Skeletal muscle tissue (tissue), 4 donors: Measurements from ENCODE around the gene C12orf50. TPM values are rescaled to one million over a fixed set of nuclear protein-coding genes. Genes with fewer than 3 reads are reported as not detected.

Source experiments
- H3K27ac ChIP-seq: one replicate; pipeline ENCODE4 v1.7.0; 2013; ENCODE audit warnings: mild to moderate bottlenecking, low read depth, low read length, inconsistent platforms
- H3K27me3 ChIP-seq, 3 donors: one replicate each; pipeline ENCODE4 v1.7.0; 2013; ENCODE audit warnings: low read length in 3 of 3; ENCODE audit not compliant: control insufficient read depth in 3 of 3, insufficient read depth in 3 of 3
- H3K36me3 ChIP-seq, 3 donors: one replicate each; pipeline ENCODE4 v1.7.0; 2013; ENCODE audit warnings: low read length in 3 of 3; ENCODE audit not compliant: control insufficient read depth in 3 of 3, insufficient read depth in 3 of 3
- H3K4me1 ChIP-seq, 3 donors: one replicate each; pipeline ENCODE4 v1.7.0; 2013; ENCODE audit warnings: low read length in 3 of 3, mild to moderate bottlenecking in 3 of 3; ENCODE audit not compliant: control insufficient read depth in 3 of 3, insufficient read depth in 3 of 3
- H3K4me3 ChIP-seq, 3 donors: one replicate each; pipeline ENCODE4 v1.7.0; 2013; ENCODE audit warnings: low read length in 3 of 3
- H3K9ac ChIP-seq, 3 donors: one replicate each; pipeline ENCODE4 v1.7.0; 2013; ENCODE audit warnings: low read length in 3 of 3, mild to moderate bottlenecking in 3 of 3, moderate library complexity in 2 of 3, low read depth in 1 of 3
- H3K9me3 ChIP-seq, 3 donors: one replicate each; pipeline ENCODE4 v1.7.0; 2013; ENCODE audit warnings: low read length in 3 of 3; ENCODE audit not compliant: control insufficient read depth in 3 of 3
- total RNA-seq: library from RNA; depleted of rRNA; stranded (reverse); fragments of >200 nt; gene quantifications from one replicate; pipeline ENCODE4 v1.2.3, GENCODE V29; 2014
- donor health status: Osteomylitis.

The C12orf50 gene
- total RNA-seq, 1 donor from 2014 or later, result not detected

DNA sequence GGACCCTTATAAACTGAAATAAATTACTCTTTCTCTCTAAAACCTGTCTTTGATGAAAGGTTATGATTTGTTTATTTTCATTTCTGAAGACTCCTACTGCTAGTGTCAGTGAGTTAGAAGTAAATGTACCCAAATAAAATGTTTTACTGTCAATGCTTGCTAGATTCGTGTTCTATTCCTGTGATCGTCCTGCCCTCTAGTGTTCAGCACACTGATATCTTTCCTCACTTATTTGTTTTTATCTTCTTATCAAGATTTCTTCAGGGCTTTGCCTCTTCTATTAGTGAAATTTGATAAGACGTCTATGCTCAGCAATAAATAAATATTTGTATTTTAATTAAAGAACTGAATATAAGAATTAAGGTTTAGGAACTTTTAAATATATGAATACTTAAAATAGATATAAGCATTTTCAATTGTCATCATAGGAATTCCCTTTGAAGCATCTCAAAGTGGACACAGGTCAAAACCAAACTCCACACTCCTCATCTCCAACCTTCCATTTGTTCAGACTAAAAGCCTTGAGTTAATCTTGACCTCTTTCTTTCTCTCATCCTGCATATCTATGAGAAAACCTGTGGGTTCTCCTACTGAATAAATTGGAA, 75.8 kb downstream of the C12orf50 start:
- Histone ChIP-seq H3K9me3 (no peaks in the 10 kb centered on the region), H3K4me3 (no peak overlapping the region)

DNA sequence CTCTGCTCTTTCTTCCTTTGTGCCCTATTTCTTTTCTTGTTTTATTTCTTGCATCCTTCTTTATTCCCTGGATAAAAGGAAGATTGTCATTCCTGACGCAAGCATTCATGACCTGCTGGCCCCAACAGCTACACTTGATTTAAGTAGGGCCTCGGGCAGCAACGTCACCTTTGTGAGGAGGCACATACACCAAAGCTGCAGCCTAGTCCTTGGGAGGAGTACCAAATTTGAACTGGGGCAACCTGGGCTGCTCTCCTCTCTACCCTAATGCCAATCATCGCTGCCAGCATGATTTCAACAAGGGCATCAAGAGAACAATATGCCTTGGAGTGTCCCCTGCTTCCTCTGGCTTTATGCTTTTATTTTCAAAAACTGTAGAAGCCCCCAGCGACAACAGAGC, 76.4 kb downstream of the C12orf50 start:
- no peak overlapping the region for H3K4me3 ChIP-seq
- no peaks in the 10 kb centered on the region for H3K36me3 ChIP-seq
- H3K27ac ChIP-seq, result no peak overlapping the region
- H3K9ac ChIP-seq, result no peak overlapping the region
- no peaks in the 10 kb centered on the region for H3K27me3 ChIP-seq
- H3K9me3 ChIP-seq, result no peaks in the 10 kb centered on the region
- no peaks in the 10 kb centered on the region for H3K4me1 ChIP-seq

More for the DNA sequence above, 75.8 kb downstream of the C12orf50 start:
- H3K9ac ChIP-seq, result no peak overlapping the region
- no peaks in the 10 kb centered on the region for H3K36me3 ChIP-seq
- no peaks in the 10 kb centered on the region for H3K4me1 ChIP-seq
- H3K27ac ChIP-seq, result no peak overlapping the region
- no peaks in the 10 kb centered on the region for H3K27me3 ChIP-seq

DNA sequence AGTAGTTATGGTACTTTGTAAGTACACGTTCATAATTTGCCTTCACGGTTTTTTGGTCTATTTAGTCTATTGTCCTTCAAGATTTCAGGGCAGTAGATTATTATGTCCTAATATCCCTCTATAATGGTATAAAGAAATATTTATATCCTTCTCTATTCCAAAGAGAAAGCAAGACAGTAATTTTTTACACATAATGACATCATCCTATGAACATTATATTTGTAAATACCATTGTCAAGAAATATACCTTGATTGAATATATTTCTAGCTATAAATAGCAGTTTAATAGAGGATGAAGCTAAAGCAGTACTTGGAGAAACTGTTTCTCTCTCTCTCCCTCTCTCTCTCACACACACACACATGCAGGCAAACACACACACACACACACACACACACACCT, 77.0 kb downstream of the C12orf50 start:
- Histone ChIP-seq H3K4me3 (no peak overlapping the region), H3K36me3 (no peaks in the 10 kb centered on the region), H3K9me3 (no peaks in the 10 kb centered on the region), H3K27ac (no peak overlapping the region), H3K27me3 (no peaks in the 10 kb centered on the region), H3K9ac (no peak overlapping the region), H3K4me1 (no peaks in the 10 kb centered on the region)

DNA sequence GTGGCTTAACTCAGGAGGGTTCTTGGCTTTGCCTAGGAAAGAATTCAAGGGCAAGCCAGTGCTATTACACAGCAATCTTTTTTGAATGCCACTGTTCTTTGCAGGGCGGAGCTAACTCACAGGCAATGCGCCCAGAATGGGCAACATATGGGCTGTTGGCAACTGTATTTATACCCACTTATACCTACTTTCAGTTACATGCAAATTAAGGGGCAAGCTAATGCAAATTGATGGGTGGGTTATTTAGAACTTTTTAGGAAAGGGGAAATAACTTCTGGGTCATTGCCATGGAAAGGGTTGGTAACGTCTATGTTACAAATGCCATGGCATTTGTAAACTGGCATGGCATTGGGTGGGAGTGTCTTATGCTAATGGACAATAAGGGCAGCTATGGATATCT, 85.4 kb downstream of the C12orf50 start:
- Histone ChIP-seq H3K9me3 (no peaks in the 10 kb centered on the region), H3K27me3 (no peaks in the 10 kb centered on the region), H3K4me1 (no peaks in the 10 kb centered on the region), H3K4me3 (no peak overlapping the region), H3K27ac (no peak overlapping the region), H3K9ac (no peak overlapping the region), H3K36me3 (no peaks in the 10 kb centered on the region)

DNA sequence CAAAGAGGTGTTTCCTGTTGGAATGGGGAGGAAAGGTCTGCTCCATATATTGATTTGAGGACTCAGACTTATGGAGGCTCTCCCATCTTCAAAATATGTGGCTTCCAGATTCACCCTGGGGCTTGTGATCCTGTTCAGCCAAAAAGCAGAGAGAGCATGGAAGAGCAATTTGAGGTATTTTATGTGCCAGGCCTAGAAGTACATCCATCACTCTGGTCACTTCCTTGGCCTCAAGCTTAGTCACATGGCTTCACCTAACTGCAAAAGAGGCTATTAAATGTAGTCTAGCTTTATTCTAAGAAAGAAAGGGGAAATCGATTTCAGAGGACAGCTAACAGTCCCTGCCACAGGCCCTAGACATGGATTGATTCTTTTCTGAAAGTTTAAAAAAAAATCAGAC, 86.2 kb downstream of the C12orf50 start:
- H3K27me3 ChIP-seq, result no peaks in the 10 kb centered on the region
- no peak overlapping the region for H3K4me3 ChIP-seq
- no peak overlapping the region for H3K9ac ChIP-seq
- H3K27ac ChIP-seq, result no peak overlapping the region
- no peaks in the 10 kb centered on the region for H3K4me1 ChIP-seq
- no peaks in the 10 kb centered on the region for H3K9me3 ChIP-seq
- H3K36me3 ChIP-seq, result no peaks in the 10 kb centered on the region

DNA sequence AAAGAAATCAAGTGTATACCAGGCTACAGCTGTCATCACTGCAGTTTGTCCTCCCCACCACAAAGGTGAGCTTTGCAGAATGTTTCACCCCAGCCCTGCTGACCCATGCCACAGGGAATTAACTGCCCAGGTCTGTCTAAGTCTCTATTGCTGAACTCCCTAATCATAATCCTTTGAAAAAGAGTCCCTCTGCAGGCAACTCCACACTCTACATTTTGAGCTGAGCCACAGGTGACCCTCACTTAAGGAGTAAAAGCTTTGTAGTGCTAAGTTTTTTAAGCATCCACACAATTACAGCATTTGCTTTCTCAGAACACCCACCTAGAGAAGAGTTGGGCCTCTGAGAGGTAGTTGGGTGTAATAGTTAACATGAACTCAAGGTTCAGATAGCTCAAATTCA, 90.0 kb downstream of the C12orf50 start:
- no peaks in the 10 kb centered on the region for H3K9me3 ChIP-seq
- H3K27me3 ChIP-seq, result no peaks in the 10 kb centered on the region
- no peak overlapping the region for H3K27ac ChIP-seq
- no peaks in the 10 kb centered on the region for H3K4me1 ChIP-seq
- no peak overlapping the region for H3K9ac ChIP-seq
- no peak overlapping the region for H3K4me3 ChIP-seq
- no peaks in the 10 kb centered on the region for H3K36me3 ChIP-seq

DNA sequence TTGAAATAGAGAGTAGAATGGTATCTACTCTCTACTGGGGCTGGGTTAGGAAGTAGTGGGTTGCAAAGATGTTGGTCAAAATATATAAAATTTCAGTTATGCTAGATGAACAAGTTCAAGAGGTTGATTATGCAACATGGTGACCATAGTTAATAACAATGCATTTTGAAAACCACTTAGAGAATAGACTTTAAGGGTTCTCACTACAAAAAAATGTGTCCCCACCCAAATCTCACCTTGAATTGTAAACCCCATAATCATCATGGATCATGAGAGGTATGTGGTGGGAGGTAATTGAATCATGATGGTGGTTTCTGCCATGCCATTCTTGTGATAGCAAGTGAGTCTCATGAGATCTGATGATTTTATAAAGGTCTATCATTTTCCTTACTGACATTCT, 94.0 kb downstream of the C12orf50 start:
- no peaks in the 10 kb centered on the region for H3K27me3 ChIP-seq
- H3K9ac ChIP-seq, result no peak overlapping the region
- no peaks in the 10 kb centered on the region for H3K4me1 ChIP-seq
- no peak overlapping the region for H3K4me3 ChIP-seq
- no peaks in the 10 kb centered on the region for H3K36me3 ChIP-seq
- no peak overlapping the region for H3K27ac ChIP-seq
- no peaks in the 10 kb centered on the region for H3K9me3 ChIP-seq

DNA sequence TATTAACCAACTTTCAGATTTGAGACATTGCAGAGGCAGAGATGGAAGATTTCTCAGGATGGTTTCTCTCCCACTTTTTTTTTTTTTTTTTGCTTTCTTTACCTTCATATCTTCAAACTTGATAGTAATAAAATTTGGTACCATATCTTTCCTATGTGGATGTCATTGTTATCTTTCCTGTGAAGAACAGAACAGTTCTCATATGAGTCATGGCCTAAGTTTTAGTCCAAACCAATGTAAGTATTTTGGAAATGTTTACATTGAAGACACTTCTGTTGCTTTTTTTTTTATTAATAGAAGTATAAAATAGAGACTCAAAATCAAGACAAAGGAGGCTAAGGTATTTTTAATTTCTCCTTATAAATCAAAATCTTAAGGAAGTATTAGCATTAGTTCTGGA, 95.2 kb downstream of the C12orf50 start:
- Histone ChIP-seq H3K27ac (no peak overlapping the region), H3K4me1 (no peaks in the 10 kb centered on the region), H3K4me3 (no peak overlapping the region), H3K36me3 (no peaks in the 10 kb centered on the region), H3K27me3 (no peaks in the 10 kb centered on the region), H3K9me3 (no peaks in the 10 kb centered on the region), H3K9ac (no peak overlapping the region)

DNA sequence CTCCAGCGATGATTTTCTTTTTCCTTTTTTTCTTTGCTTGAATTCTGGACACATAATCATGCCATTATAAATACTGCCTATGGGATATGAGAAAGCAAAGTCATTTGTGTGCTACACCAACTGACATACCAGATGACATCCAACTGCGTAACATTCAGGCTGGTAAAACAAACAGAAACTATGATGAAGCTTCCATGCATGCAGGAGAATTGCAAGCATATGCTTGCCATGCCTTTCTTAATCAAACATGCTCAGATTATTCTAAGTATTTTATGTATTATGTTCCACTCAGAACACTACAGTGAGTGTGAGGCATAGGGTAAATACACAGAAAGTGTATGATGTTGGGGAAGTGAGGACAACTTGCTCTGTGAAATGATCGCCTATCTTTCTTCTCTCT, 97.4 kb downstream of the C12orf50 start:
- Histone ChIP-seq H3K36me3 (no peaks in the 10 kb centered on the region), H3K27ac (no peak overlapping the region), H3K9me3 (no peaks in the 10 kb centered on the region), H3K9ac (no peak overlapping the region), H3K27me3 (no peaks in the 10 kb centered on the region), H3K4me3 (no peak overlapping the region), H3K4me1 (no peaks in the 10 kb centered on the region)

DNA sequence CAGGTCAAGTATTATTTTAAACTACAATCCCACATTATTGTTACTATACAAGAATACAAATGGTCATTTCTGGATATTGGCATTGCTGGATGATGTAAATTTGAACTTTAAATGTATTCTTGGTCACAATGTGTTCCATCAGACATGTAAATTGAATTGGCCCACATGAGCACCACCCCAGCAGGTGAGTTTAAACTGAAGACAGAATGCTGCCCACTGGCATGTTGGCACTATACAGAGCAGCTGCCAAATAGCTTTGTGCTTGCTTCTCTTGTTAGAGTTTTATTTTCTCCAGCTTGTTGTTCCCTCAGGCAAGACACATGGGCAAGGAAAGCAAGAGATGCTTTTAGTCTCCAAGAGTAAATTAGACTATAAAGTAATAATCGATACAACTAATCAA, 98.6 kb downstream of the C12orf50 start:
- H3K9me3 ChIP-seq, result no peaks in the 10 kb centered on the region
- no peaks in the 10 kb centered on the region for H3K27me3 ChIP-seq
- no peaks in the 10 kb centered on the region for H3K36me3 ChIP-seq
- H3K4me3 ChIP-seq, result no peak overlapping the region
- H3K9ac ChIP-seq, result no peak overlapping the region
- no peaks in the 10 kb centered on the region for H3K4me1 ChIP-seq
- no peak overlapping the region for H3K27ac ChIP-seq
